ENCODE measurements around the gene ZFP1. TPM values are rescaled to one million over a fixed set of nuclear protein-coding genes. Genes with fewer than 3 reads are reported as not detected.

ZFP1 gene
- total RNA-seq, 3 donors from 2014 or later, result 7.0 to 16.0 (median 12.5) TPM

- intact Hi-C loops (cut with DNase I; ENCODE audit: low total_unique reads), result no loop called here
- Histone ChIP-seq H3K36me3 (no peaks in the 10 kb centered on the region), H3K27ac (no peak overlapping the region), H3K9me3 (no peaks in the 10 kb centered on the region), H3K4me1 (no peaks in the 10 kb centered on the region), H3K4me3 (no peak overlapping the region), H3K27me3 (no peaks in the 10 kb centered on the region)
- TF ChIP-seq POLR2AphosphoS5 (IDR thresholded peaks at IDR 0.05) (no peak), POLR2A (IDR thresholded peaks at IDR 0.05) (no peak)
- TF ChIP-seq, protein P1, sequence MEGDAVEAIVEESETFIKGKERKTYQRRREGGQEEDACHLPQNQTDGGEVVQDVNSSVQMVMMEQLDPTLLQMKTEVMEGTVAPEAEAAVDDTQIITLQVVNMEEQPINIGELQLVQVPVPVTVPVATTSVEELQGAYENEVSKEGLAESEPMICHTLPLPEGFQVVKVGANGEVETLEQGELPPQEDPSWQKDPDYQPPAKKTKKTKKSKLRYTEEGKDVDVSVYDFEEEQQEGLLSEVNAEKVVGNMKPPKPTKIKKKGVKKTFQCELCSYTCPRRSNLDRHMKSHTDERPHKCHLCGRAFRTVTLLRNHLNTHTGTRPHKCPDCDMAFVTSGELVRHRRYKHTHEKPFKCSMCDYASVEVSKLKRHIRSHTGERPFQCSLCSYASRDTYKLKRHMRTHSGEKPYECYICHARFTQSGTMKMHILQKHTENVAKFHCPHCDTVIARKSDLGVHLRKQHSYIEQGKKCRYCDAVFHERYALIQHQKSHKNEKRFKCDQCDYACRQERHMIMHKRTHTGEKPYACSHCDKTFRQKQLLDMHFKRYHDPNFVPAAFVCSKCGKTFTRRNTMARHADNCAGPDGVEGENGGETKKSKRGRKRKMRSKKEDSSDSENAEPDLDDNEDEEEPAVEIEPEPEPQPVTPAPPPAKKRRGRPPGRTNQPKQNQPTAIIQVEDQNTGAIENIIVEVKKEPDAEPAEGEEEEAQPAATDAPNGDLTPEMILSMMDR (IDR thresholded peaks at IDR 0.05), result no peak
- DNase-seq (ENCODE audit: low spot score in 2 of 2), result peak in 1 of 2 donors; percentile 13
Measured at GRCh38 chr16:75193730-75194444, 45.6 kb downstream of the ZFP1 start.

GRCh38 chr16:75195811-75196790 lies 47.8 kb downstream of the ZFP1 start:
- H3K27me3 ChIP-seq, result no peaks in the 10 kb centered on the region
- no peaks in the 10 kb centered on the region for H3K4me1 ChIP-seq
- intact Hi-C loops (cut with DNase I; ENCODE audit: low total_unique reads), result no loop called here
- H3K27ac ChIP-seq, result no peak overlapping the region
- no peaks in the 10 kb centered on the region for H3K9me3 ChIP-seq
- DNase-seq (ENCODE audit: low spot score in 2 of 2), result peak in 1 of 2 donors; percentile 10
- TF ChIP-seq, protein P1 (IDR thresholded peaks at IDR 0.05), result no peak
- TF ChIP-seq POLR2A (IDR thresholded peaks at IDR 0.05), result no peak
- H3K36me3 ChIP-seq, result no peaks in the 10 kb centered on the region
- no peak overlapping the region for H3K4me3 ChIP-seq

DNA sequence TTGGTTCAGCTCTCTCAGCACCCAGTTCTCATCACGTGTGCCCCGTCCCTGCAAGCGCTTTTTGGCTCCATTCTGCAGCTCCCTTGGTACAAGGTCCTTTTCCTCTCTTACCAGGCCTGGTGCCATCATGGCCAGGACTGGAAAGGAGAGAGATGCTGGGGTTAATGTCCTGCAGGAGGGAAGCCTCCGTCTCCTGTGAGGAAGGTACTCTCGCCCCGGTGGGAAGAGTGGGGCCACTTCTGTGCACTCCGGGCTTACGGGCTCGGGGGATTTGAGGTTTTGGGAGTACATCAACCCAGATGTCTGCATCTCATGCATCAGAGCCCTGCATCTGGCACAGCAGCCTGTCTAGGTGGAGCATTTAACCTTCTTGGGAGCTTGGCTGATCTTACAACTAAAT lies 48.5 kb downstream of the ZFP1 start:
- Histone ChIP-seq H3K27me3 (no peaks in the 10 kb centered on the region), H3K9me3 (no peaks in the 10 kb centered on the region), H3K27ac (no peak overlapping the region), H3K4me1 (no peaks in the 10 kb centered on the region), H3K36me3 (no peaks in the 10 kb centered on the region), H3K4me3 (no peak overlapping the region)
- intact Hi-C loops (cut with DNase I; ENCODE audit: low total_unique reads), result no loop called here
- no peak for DNase-seq (ENCODE audit: low spot score in 2 of 2)
- TF ChIP-seq POLR2A (IDR thresholded peaks at IDR 0.05) (no peak), POLR2AphosphoS5 (IDR thresholded peaks at IDR 0.05) (no peak)

- Histone ChIP-seq H3K4me3 (no peak overlapping the region), H3K27me3 (no peaks in the 10 kb centered on the region), H3K4me1 (no peaks in the 10 kb centered on the region), H3K36me3 (no peaks in the 10 kb centered on the region), H3K27ac (no peak overlapping the region), H3K9me3 (no peaks in the 10 kb centered on the region)
- no peak for DNase-seq (ENCODE audit: low spot score in 2 of 2)
- intact Hi-C loops (cut with DNase I; ENCODE audit: low total_unique reads), result no loop called here
- TF ChIP-seq POLR2AphosphoS5 (IDR thresholded peaks at IDR 0.05) (no peak), POLR2A (IDR thresholded peaks at IDR 0.05) (no peak)
- TF ChIP-seq, protein P1 (IDR thresholded peaks at IDR 0.05), result no peak
Measured at GRCh38 chr16:75197522-75198134, 49.3 kb downstream of the ZFP1 start.

DNA sequence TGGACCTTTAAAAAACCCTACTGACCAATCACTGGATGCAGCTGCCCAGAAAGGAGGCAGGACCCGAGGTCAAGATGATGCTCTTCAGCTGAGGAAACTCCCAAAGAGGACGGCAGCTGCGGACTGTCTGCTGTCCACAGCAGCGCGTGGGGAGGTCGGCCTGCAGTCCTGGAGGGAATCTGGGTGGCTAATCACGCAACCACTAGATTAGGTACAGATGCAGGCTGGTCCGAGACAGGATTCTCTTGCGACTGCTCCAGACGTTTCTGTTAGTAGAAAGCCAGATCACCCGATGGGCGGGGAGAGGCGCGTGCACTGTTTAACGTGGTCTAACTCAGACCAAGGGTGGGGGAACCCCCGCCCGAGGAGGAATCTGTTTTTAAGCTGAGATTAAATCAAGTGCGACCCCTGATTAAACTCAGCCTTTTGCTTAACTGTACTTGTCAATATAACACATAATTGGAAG lies 49.8 kb downstream of the ZFP1 start:
- H3K4me1 ChIP-seq, result no peaks in the 10 kb centered on the region
- no peak for TF ChIP-seq POLR2AphosphoS5 (IDR thresholded peaks at IDR 0.05)
- TF ChIP-seq POLR2A (IDR thresholded peaks at IDR 0.05), result no peak
- TF ChIP-seq, protein P1 (IDR thresholded peaks at IDR 0.05), result no peak
- no peak overlapping the region for H3K4me3 ChIP-seq
- no peak overlapping the region for H3K27ac ChIP-seq
- H3K36me3 ChIP-seq, result no peaks in the 10 kb centered on the region
- H3K27me3 ChIP-seq, result no peaks in the 10 kb centered on the region
- H3K9me3 ChIP-seq, result no peaks in the 10 kb centered on the region
- intact Hi-C loops (cut with DNase I; ENCODE audit: low total_unique reads), result no loop called here
- no peak for DNase-seq (ENCODE audit: low spot score in 2 of 2)

All from breast epithelium (tissue), 4 donors.